ENCODE measurements around the gene ACTG2. TPM values are rescaled to one million over a fixed set of nuclear protein-coding genes. Genes with fewer than 3 reads are reported as not detected.
"Not testable (repeated sequence)": the region's sequence is repeated elsewhere in the genome, so short reads cannot be mapped to it uniquely, and the experiment has no call there.

Gene ACTG2
- total RNA-seq, 1 donor, result 0.10 TPM

GRCh38 chr2:73901143-73901542 is 8.3 kb downstream of the ACTG2 start:
- Histone ChIP-seq H3K4me1 (ENCODE audit: insufficient read depth, low read length) (peaks cover 16% of the 10 kb centered on the region), H3K27me3 (ENCODE audit: insufficient read depth, low read length) (no peaks in the 10 kb centered on the region), H3K4me3 (ENCODE audit: low read length) (no peak overlapping the region), H3K9me3 (ENCODE audit: low read depth, low read length) (no peaks in the 10 kb centered on the region)

- no peaks in the 10 kb centered on the region for H3K9me3 ChIP-seq (ENCODE audit: low read depth, low read length)
- H3K27me3 ChIP-seq (ENCODE audit: insufficient read depth, low read length), result no peaks in the 10 kb centered on the region
- H3K4me1 ChIP-seq (ENCODE audit: insufficient read depth, low read length), result peaks cover 10% of the 10 kb centered on the region
- H3K4me3 ChIP-seq (ENCODE audit: low read length), result no peak overlapping the region
Measured at GRCh38 chr2:73902284-73902683, 9.5 kb downstream of the ACTG2 start.

- Histone ChIP-seq H3K4me1 (ENCODE audit: insufficient read depth, low read length) (peaks cover 14% of the 10 kb centered on the region), H3K9me3 (ENCODE audit: low read depth, low read length) (no peaks in the 10 kb centered on the region), H3K4me3 (ENCODE audit: low read length) (no peak overlapping the region), H3K27me3 (ENCODE audit: insufficient read depth, low read length) (no peaks in the 10 kb centered on the region)
Measured at GRCh38 chr2:73903313-73903712, 10.5 kb downstream of the ACTG2 start.

- H3K9me3 ChIP-seq (ENCODE audit: low read depth, low read length), result not testable (repeated sequence)
Measured at GRCh38 chr2:73903949-73904613, 11.3 kb downstream of the ACTG2 start.

GRCh38 chr2:73904952-73905351 is 12.1 kb downstream of the ACTG2 start:
- no peaks in the 10 kb centered on the region for H3K9me3 ChIP-seq (ENCODE audit: low read depth, low read length)
- peaks cover 14% of the 10 kb centered on the region for H3K4me1 ChIP-seq (ENCODE audit: insufficient read depth, low read length)
- no peaks in the 10 kb centered on the region for H3K27me3 ChIP-seq (ENCODE audit: insufficient read depth, low read length)
- H3K4me3 ChIP-seq (ENCODE audit: low read length), result no peak overlapping the region

More at GRCh38 chr2:73903949-73904613, 11.3 kb downstream of the ACTG2 start:
- H3K4me3 ChIP-seq (ENCODE audit: low read length); H3K27me3 ChIP-seq (ENCODE audit: insufficient read depth, low read length): not testable (repeated sequence)
- H3K4me1 ChIP-seq (ENCODE audit: insufficient read depth, low read length), result peaks cover 14% of the 10 kb centered on the region

- Histone ChIP-seq H3K4me1 (ENCODE audit: insufficient read depth, low read length) (peaks cover 14% of the 10 kb centered on the region), H3K27me3 (ENCODE audit: insufficient read depth, low read length) (no peaks in the 10 kb centered on the region), H3K4me3 (ENCODE audit: low read length) (no peak overlapping the region), H3K9me3 (ENCODE audit: low read depth, low read length) (no peaks in the 10 kb centered on the region)
Measured at GRCh38 chr2:73906847-73907505, 14.2 kb downstream of the ACTG2 start.

GRCh38 chr2:73907840-73908452 is 15.1 kb downstream of the ACTG2 start:
- Histone ChIP-seq H3K27me3 (ENCODE audit: insufficient read depth, low read length) (no peaks in the 10 kb centered on the region), H3K9me3 (ENCODE audit: low read depth, low read length) (no peaks in the 10 kb centered on the region), H3K4me3 (ENCODE audit: low read length) (no peak overlapping the region), H3K4me1 (ENCODE audit: insufficient read depth, low read length) (peaks cover 14% of the 10 kb centered on the region)

- H3K9me3 ChIP-seq (ENCODE audit: low read depth, low read length), result no peaks in the 10 kb centered on the region
- peaks cover 14% of the 10 kb centered on the region for H3K4me1 ChIP-seq (ENCODE audit: insufficient read depth, low read length)
- H3K27me3 ChIP-seq (ENCODE audit: insufficient read depth, low read length), result no peaks in the 10 kb centered on the region
- no peak overlapping the region for H3K4me3 ChIP-seq (ENCODE audit: low read length)
Measured at GRCh38 chr2:73908689-73909652, 16.2 kb downstream of the ACTG2 start.

GRCh38 chr2:73910873-73911547 is 18.2 kb downstream of the ACTG2 start:
- Histone ChIP-seq H3K9me3 (ENCODE audit: low read depth, low read length) (no peaks in the 10 kb centered on the region), H3K4me3 (ENCODE audit: low read length) (no peak overlapping the region), H3K27me3 (ENCODE audit: insufficient read depth, low read length) (no peaks in the 10 kb centered on the region), H3K4me1 (ENCODE audit: insufficient read depth, low read length) (peaks cover 14% of the 10 kb centered on the region)

GRCh38 chr2:73911548-73912208 is 18.9 kb downstream of the ACTG2 start:
- H3K4me3 ChIP-seq (ENCODE audit: low read length), result no peak overlapping the region
- H3K27me3 ChIP-seq (ENCODE audit: insufficient read depth, low read length), result no peaks in the 10 kb centered on the region
- H3K4me1 ChIP-seq (ENCODE audit: insufficient read depth, low read length), result peaks cover 13% of the 10 kb centered on the region
- no peaks in the 10 kb centered on the region for H3K9me3 ChIP-seq (ENCODE audit: low read depth, low read length)

- Histone ChIP-seq H3K9me3 (ENCODE audit: low read depth, low read length) (no peaks in the 10 kb centered on the region), H3K4me1 (ENCODE audit: insufficient read depth, low read length) (no peaks in the 10 kb centered on the region), H3K27me3 (ENCODE audit: insufficient read depth, low read length) (no peaks in the 10 kb centered on the region), H3K4me3 (ENCODE audit: low read length) (no peak overlapping the region)
Measured at GRCh38 chr2:73913414-73914054, 20.7 kb downstream of the ACTG2 start.

- H3K4me3 ChIP-seq (ENCODE audit: low read length), result no peak overlapping the region
Measured at GRCh38 chr2:73914667-73915066, 21.9 kb downstream of the ACTG2 start.

GRCh38 chr2:73915437-73915993 is 22.7 kb downstream of the ACTG2 start:
- Histone ChIP-seq H3K4me1 (ENCODE audit: insufficient read depth, low read length) (no peaks in the 10 kb centered on the region), H3K27me3 (ENCODE audit: insufficient read depth, low read length) (no peaks in the 10 kb centered on the region), H3K9me3 (ENCODE audit: low read depth, low read length) (no peaks in the 10 kb centered on the region), H3K4me3 (ENCODE audit: low read length) (no peak overlapping the region)

More at GRCh38 chr2:73914667-73915066, 21.9 kb downstream of the ACTG2 start:
- Histone ChIP-seq H3K4me1 (ENCODE audit: insufficient read depth, low read length) (no peaks in the 10 kb centered on the region), H3K9me3 (ENCODE audit: low read depth, low read length) (no peaks in the 10 kb centered on the region), H3K27me3 (ENCODE audit: insufficient read depth, low read length) (no peaks in the 10 kb centered on the region)
